Neural crest cell (in vitro differentiated cells): Measurements from ENCODE around the gene CCDC12. TPM values are rescaled to one million over a fixed set of nuclear protein-coding genes. Genes with fewer than 3 reads are reported as not detected.

Experiments used
- DNase-seq: peaks from one replicate; pipeline ENCODE4 v3.0.0; 2021; ENCODE audit warnings: low read depth, mixed read lengths, low spot score
- H3K27ac Mint-ChIP-seq: one replicate; pipeline ENCODE4 v1.8.0; 2021; ENCODE audit warnings: mild to moderate bottlenecking, mixed read lengths; ENCODE audit not compliant: unreplicated experiment
- H3K27me3 Mint-ChIP-seq: 2 replicates; pipeline ENCODE4 v1.8.0; 2021; ENCODE audit warnings: low read depth, mild to moderate bottlenecking, mixed read lengths
- H3K36me3 Mint-ChIP-seq: 2 replicates; pipeline ENCODE4 v1.8.0; 2021; ENCODE audit warnings: low read depth, mild to moderate bottlenecking, mixed read lengths
- H3K4me1 Mint-ChIP-seq: 2 replicates; pipeline ENCODE4 v1.8.0; 2021; ENCODE audit warnings: mixed read lengths
- H3K4me3 Mint-ChIP-seq: one replicate; pipeline ENCODE4 v1.8.0; 2021; ENCODE audit warnings: mild to moderate bottlenecking, mixed read lengths
- H3K9me3 Mint-ChIP-seq: 2 replicates; pipeline ENCODE4 v1.8.0; 2021; ENCODE audit warnings: mixed read lengths
- total RNA-seq: library from RNA; stranded (reverse); gene quantifications from 2 replicates; pipeline ENCODE4 v1.2.1, GENCODE V29; 2021
- TF ChIP-seq, protein P1 (sequence below): fragments of 200-600 bp; sonication (generic); conservative IDR thresholded peaks from 2 replicates; pipeline ENCODE4 v1.5.0; 2021; ENCODE audit warnings: antibody characterized with exemption, mild to moderate bottlenecking

CCDC12 gene
- total RNA-seq, 1 donor from 2014 or later, result 54.3 TPM

DNA sequence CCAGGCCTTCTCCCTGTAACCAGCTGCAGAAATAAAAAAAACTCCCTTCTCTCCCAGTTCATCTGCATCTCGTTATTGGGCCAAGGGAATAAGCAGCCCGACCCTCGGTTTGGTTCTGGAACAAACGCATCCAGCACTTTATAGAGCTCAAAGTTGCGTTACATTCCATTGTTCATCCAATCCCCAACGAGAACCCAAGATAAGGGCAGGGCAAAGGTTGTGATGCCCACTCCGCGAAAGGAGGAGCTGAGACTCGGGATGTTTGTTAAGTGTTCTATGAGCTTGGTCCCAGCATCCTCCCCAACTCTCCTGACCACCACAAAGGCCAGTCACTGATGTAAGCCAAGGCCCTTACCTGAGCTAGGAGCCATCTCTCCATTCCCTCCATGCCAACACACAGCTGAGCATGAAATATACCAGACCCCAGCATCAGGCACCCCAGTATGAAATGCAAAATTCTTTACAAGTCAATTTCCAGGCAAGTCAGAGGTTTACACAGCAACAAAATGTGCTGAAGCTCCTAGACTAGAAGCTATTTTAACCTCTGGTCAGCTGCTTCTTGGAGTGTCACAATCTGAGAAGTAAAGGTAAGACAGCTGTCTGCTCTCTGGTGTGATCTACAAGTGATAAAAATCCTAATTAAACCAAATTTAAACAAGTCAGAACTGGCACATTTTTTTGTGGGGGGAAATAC lies 17.9 kb downstream of the CCDC12 start:
- no peak overlapping the region for H3K4me3 Mint-ChIP-seq
- no peak overlapping the region for H3K27ac Mint-ChIP-seq
- peaks cover 49% of the 10 kb centered on the region for H3K4me1 Mint-ChIP-seq
- H3K9me3 Mint-ChIP-seq, result peaks cover 5% of the 10 kb centered on the region
- no peaks in the 10 kb centered on the region for H3K27me3 Mint-ChIP-seq
- peaks cover 13% of the 10 kb centered on the region for H3K36me3 Mint-ChIP-seq
- no peak for DNase-seq
- TF ChIP-seq, protein P1, sequence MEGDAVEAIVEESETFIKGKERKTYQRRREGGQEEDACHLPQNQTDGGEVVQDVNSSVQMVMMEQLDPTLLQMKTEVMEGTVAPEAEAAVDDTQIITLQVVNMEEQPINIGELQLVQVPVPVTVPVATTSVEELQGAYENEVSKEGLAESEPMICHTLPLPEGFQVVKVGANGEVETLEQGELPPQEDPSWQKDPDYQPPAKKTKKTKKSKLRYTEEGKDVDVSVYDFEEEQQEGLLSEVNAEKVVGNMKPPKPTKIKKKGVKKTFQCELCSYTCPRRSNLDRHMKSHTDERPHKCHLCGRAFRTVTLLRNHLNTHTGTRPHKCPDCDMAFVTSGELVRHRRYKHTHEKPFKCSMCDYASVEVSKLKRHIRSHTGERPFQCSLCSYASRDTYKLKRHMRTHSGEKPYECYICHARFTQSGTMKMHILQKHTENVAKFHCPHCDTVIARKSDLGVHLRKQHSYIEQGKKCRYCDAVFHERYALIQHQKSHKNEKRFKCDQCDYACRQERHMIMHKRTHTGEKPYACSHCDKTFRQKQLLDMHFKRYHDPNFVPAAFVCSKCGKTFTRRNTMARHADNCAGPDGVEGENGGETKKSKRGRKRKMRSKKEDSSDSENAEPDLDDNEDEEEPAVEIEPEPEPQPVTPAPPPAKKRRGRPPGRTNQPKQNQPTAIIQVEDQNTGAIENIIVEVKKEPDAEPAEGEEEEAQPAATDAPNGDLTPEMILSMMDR, result no peak

DNA sequence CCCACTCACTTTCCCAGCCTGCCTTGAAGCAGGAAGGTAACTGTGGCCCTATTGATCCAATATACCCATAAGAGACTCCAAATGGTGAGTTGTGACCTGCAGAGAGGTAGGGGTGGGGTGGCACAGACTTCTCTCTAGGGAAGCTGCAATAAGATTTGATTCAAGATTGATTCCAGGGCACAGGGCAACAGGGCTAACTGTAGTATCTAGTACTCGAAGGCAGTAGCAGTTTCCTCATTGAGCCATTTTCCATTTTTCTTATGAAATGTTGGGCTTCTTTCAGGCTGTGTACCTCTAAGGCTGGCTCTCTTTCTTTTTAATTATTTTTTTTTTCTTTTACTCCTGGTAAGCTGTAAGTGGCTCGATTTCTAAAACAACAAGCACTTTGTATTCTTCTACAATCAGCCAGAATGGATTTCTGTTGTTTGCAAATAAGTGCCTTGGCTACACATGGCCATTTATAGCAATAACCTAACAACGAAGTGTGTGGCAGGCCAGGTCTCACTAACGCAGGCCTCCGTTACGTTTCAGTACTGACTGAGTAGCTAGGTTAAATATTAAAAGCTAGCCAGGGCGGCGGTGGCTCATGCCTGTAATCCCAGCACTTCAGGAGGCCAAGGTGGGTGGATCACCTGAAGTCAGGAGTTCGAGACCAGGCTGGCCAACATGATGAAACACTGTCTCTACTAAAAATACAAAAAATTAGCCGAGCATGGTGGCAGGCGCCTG lies 19.3 kb downstream of the CCDC12 start:
- Mint-ChIP-seq H3K27ac (no peak overlapping the region), H3K9me3 (no peaks in the 10 kb centered on the region), H3K27me3 (no peaks in the 10 kb centered on the region), H3K4me1 (peaks cover 62% of the 10 kb centered on the region), H3K36me3 (peaks cover 2% of the 10 kb centered on the region), H3K4me3 (no peak overlapping the region)
- no peak for DNase-seq
- TF ChIP-seq, protein P1, result no peak

DNA sequence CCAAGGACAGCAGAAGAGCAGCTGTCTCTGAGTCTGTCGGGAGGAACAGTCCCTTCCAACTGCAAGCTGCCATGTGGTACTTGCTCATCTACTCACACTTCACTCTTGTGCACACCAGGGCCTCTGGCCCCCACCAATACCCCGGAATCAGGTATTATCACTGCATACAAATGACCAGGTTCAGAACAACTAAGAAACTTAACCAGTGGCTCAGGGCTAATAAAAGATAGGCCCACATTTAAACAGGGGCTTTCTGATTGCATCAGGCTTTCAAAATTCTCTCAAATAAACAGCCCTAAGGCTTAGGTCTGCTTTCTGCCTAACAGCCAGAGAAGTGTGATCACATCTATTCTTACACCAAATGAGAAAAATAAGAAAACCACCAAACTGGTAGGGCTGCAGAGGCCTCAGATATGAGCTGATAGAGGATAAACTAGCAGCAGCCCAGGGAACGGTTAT lies 20.7 kb downstream of the CCDC12 start:
- no peaks in the 10 kb centered on the region for H3K36me3 Mint-ChIP-seq
- no peaks in the 10 kb centered on the region for H3K9me3 Mint-ChIP-seq
- no peak overlapping the region for H3K4me3 Mint-ChIP-seq
- no peak overlapping the region for H3K27ac Mint-ChIP-seq
- peaks cover 52% of the 10 kb centered on the region for H3K4me1 Mint-ChIP-seq
- no peak for DNase-seq
- TF ChIP-seq, protein P1, result no peak
- no peaks in the 10 kb centered on the region for H3K27me3 Mint-ChIP-seq

DNA sequence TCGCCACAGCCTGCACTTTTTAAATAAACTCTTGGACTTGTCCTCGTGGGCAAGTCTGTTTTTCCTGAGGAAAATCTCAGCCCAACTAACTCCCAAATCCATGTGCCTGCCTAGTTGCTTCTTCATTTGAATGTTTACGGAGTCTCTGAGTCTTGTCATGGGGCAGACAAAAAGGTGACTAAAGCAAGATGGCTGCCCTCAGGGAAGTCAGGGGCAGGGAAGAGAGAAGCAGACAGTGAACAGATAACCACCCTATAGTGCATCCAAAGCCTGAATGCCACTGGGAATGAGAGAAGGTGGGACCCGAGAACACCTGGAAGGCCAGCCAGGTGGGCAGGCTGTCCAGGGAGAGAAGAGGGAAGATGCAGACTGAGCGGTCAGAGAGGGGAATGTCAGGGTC lies 21.4 kb downstream of the CCDC12 start:
- peak overlapping the region; percentile 59 for H3K27ac Mint-ChIP-seq
- TF ChIP-seq, protein P1, result no peak
- H3K9me3 Mint-ChIP-seq, result no peaks in the 10 kb centered on the region
- H3K27me3 Mint-ChIP-seq, result no peaks in the 10 kb centered on the region
- DNase-seq, result no peak
- H3K36me3 Mint-ChIP-seq, result no peaks in the 10 kb centered on the region
- H3K4me1 Mint-ChIP-seq, result peaks cover 46% of the 10 kb centered on the region
- no peak overlapping the region for H3K4me3 Mint-ChIP-seq

DNA sequence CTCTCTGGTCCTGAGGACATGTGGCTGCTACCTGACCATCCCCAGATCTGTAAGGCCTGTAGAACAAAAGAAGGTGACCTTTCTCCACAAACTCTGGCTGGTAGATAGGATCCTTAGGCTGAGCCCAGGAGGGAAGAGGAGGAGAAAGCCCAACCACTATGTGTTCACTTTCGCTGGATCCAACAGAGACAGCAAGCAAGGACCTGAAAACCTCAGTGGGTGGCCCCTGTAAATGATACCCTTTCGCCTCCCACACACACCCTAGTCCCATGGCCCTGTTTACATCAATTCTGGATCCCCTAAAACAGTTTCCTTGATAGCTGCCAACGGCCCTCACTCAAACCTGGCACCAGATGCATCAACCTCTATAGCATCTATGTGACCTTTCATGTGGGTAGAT lies 22.4 kb downstream of the CCDC12 start:
- Mint-ChIP-seq H3K4me3 (no peak overlapping the region), H3K27me3 (no peaks in the 10 kb centered on the region), H3K36me3 (no peaks in the 10 kb centered on the region), H3K4me1 (peaks cover 41% of the 10 kb centered on the region), H3K9me3 (no peaks in the 10 kb centered on the region), H3K27ac (no peak overlapping the region)
- TF ChIP-seq, protein P1, result no peak
- DNase-seq, result no peak
